Measurements from ENCODE around the gene GNPAT.

DNA sequence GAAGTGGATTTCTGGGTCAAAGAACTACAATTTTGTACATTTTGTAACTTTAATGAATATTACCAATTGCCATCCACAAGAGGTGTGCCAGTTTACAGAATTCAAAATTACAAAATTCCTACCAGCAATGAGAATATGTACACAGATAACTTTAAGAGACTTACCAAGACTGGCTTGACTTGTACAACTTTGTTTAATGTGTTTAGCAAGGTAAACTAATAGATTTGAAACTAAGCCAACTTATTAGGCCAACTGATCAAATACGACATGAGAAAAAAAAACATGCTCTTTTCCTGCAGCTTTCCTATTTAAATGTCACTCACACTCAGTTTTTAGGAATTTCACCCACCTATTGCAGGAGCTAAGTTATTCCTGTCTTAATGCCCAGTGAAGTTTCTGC, 85.2 kb downstream of the GNPAT start:
- TF ChIP-seq BHLHE40 (IDR thresholded peaks at IDR 0.05; ENCODE audit: borderline replicate concordance) (no peak), ELF4 (IDR thresholded peaks at IDR 0.05) (no peak), SP1 (IDR thresholded peaks at IDR 0.05) (no peak)
- TF ChIP-seq, protein P1, sequence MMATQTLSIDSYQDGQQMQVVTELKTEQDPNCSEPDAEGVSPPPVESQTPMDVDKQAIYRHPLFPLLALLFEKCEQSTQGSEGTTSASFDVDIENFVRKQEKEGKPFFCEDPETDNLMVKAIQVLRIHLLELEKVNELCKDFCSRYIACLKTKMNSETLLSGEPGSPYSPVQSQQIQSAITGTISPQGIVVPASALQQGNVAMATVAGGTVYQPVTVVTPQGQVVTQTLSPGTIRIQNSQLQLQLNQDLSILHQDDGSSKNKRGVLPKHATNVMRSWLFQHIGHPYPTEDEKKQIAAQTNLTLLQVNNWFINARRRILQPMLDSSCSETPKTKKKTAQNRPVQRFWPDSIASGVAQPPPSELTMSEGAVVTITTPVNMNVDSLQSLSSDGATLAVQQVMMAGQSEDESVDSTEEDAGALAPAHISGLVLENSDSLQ (IDR thresholded peaks at IDR 0.05), result no peak

All from HEK293T (cell line).